Tibial nerve (tissue), 4 donors: ENCODE data around the gene SCRN1. TPM values are rescaled to one million over a fixed set of nuclear protein-coding genes. Genes with fewer than 3 reads are reported as not detected.

Experiments used
- DNase-seq, 2 donors: peaks; one replicate each; pipeline ENCODE4 v3.0.0-alpha.2; 2019; ENCODE audit warnings: low spot score in 2 of 2
- H3K27ac ChIP-seq, 4 donors: fragments of 200-600 bp; sonication (generic) in 3 of 4; one replicate each; pipeline ENCODE4 v1.5.1; 2017 to 2019; ENCODE audit warnings: mild to moderate bottlenecking in 1 of 4
- H3K27me3 ChIP-seq, 2 donors: fragments of 200-600 bp; sonication (generic) in 1 of 2; one replicate each; pipeline versions ENCODE4 v1.5.1 to v1.6.0; 2017 to 2019
- H3K36me3 ChIP-seq, 3 donors: fragments of 200-600 bp; sonication (generic); one replicate each; pipeline ENCODE4 v1.5.1; 2018 to 2019
- H3K4me1 ChIP-seq, 4 donors: fragments of 200-600 bp; sonication (generic) in 3 of 4; one replicate each; pipeline ENCODE4 v1.5.1; 2017 to 2019
- H3K4me3 ChIP-seq, 4 donors: fragments of 200-600 bp; sonication (generic) in 3 of 4; one replicate each; pipeline ENCODE4 v1.5.1; 2017 to 2019; ENCODE audit warnings: mild to moderate bottlenecking in 1 of 4, moderate library complexity in 1 of 4
- H3K9me3 ChIP-seq, 4 donors: fragments of 200-600 bp; sonication (generic) in 3 of 4; one replicate each; pipeline ENCODE4 v1.5.1; 2017 to 2019
- EP300 ChIP-seq, 2 donors: sonication (generic); formaldehyde crosslinking; IDR thresholded peaks; one replicate each; pipeline ENCODE4 v1.6.1; 2017; ENCODE audit warnings: antibody characterized with exemption in 2 of 2, mild to moderate bottlenecking in 1 of 2
- POLR2A ChIP-seq, 2 donors: fragments of 450-650 bp; IDR thresholded peaks; one replicate each; pipeline ENCODE4 v1.6.1; 2017; ENCODE audit warnings: antibody characterized with exemption in 2 of 2, mild to moderate bottlenecking in 2 of 2, moderate library complexity in 2 of 2
- WGBS, 2 donors: methylation state at CpG; one replicate each; pipeline ENCODE4 v1.1.5; 2018; 5-methylcytosine and 5-hydroxymethylcytosine counted together
- total RNA-seq, 4 donors: library from RNA; depleted of rRNA; stranded (reverse); fragments of >200 nt; gene quantifications; one replicate each; pipeline ENCODE4 v1.1.0, GENCODE V29; 2016
- TF ChIP-seq, protein P1 (sequence below), 5 experiments: fragments of 200-600 bp in 3 of 5; fragments of 450-650 bp in 2 of 5; sonication (generic) in 3 of 5; IDR thresholded peaks; one replicate each; pipeline ENCODE4 v1.5.1; 2016 to 2019; ENCODE audit warnings: antibody characterized with exemption in 5 of 5, mild to moderate bottlenecking in 3 of 5, moderate library complexity in 2 of 5

SCRN1 gene
- total RNA-seq, 4 donors from 2014 or later, result 65.1 to 161 (median 119) TPM

DNA sequence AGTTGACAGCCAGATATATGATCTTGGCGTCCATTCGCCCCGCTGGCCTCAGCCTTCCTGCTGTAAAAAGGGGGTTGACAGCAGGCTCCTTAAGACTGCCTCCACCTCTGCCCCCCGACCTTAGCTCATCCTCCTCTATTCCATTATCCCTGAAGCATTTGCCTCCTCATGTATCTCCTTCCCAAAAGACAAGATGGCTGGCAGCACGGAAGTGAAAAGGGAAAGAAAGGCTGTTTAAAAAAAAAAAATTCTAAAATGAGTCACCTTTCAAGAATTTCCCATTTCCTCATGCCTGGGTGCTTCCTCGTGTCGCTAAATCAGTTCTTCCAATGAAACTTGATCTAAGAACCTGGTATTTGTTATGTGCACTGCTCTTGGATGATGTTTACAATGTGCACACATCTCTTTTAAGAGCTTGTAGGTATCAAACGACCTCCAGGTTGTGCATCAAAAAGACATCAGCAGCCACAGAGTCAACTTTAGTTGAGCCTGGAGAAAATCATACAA, 1.7 kb downstream of the SCRN1 start:
- Histone ChIP-seq H3K27ac (peak overlapping the region; percentile 92 to 99 (median 98)), H3K4me3 (peak overlapping the region; percentile 71 to 96 (median 87)), H3K4me1 (peaks cover 0 to 24% (median 16%) of the 10 kb centered on the region in 4 donors), H3K36me3 (no peaks in the 10 kb centered on the region), H3K27me3 (no peaks in the 10 kb centered on the region), H3K9me3 (peaks cover 0 to 6% (median 2%) of the 10 kb centered on the region in 4 donors)
- 42 to 51% methylated on average over 8 of the region's 8 CpGs for WGBS, 2 donors
- TF ChIP-seq EP300 (IDR thresholded peaks at IDR 0.05) (no peak), POLR2A (IDR thresholded peaks at IDR 0.05) (peak in 1 of 2 donors; percentile 22)
- TF ChIP-seq, protein P1, sequence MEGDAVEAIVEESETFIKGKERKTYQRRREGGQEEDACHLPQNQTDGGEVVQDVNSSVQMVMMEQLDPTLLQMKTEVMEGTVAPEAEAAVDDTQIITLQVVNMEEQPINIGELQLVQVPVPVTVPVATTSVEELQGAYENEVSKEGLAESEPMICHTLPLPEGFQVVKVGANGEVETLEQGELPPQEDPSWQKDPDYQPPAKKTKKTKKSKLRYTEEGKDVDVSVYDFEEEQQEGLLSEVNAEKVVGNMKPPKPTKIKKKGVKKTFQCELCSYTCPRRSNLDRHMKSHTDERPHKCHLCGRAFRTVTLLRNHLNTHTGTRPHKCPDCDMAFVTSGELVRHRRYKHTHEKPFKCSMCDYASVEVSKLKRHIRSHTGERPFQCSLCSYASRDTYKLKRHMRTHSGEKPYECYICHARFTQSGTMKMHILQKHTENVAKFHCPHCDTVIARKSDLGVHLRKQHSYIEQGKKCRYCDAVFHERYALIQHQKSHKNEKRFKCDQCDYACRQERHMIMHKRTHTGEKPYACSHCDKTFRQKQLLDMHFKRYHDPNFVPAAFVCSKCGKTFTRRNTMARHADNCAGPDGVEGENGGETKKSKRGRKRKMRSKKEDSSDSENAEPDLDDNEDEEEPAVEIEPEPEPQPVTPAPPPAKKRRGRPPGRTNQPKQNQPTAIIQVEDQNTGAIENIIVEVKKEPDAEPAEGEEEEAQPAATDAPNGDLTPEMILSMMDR (IDR thresholded peaks at IDR 0.05), result no peak
- peak in 1 of 2 donors; percentile 9 for DNase-seq

DNA sequence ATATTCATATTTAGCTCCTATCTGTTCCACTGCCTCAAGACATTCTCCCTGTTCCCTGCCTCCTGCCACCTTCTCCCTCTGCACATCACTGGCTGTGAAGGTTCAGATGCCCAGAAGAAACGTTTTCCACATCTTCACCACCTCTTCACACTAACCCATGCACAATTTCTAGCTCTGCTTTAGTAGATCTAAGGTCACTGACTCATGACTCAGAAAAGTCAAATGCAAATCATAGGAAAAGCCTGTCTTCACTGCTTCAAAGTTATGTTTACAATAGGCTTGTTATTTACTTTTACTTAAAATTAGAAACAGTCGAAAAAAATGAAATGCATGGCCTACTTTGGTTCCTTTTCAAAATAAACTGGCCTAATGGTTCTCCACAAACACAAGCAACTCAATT, 2.5 kb downstream of the SCRN1 start:
- WGBS, 2 donors, result 29 to 31% methylated on average over 2 of the region's 2 CpGs
- Histone ChIP-seq H3K4me3 (no peak overlapping the region), H3K27me3 (no peaks in the 10 kb centered on the region), H3K27ac (peak overlapping the region; percentile 32 to 99 (median 98)), H3K9me3 (no peaks in the 10 kb centered on the region), H3K4me1 (peaks cover 0 to 24% (median 16%) of the 10 kb centered on the region in 4 donors), H3K36me3 (no peaks in the 10 kb centered on the region)
- DNase-seq, result no peak
- TF ChIP-seq, protein P1 (IDR thresholded peaks at IDR 0.05), result no peak
- TF ChIP-seq POLR2A (IDR thresholded peaks at IDR 0.05) (no peak), EP300 (IDR thresholded peaks at IDR 0.05) (no peak)

DNA sequence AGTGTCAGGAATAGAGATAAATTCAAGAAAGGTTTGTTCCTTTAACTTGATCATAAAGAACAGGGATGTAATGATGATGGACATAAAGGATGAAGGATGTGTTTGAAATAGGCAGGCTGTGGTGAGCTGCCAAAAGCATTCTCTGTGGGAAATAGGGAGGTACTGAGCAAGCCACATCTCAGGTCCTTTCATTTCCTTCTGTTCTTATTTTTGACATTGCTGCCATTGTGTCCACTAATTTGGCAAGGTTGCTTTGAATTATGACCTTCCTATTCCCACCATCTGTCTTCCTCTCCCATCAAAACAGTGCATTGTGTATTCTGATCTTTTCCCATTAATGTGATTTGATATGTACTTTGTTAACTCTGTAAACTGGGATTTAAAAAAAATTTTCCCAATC, 9.4 kb downstream of the SCRN1 start:
- peaks cover 0 to 31% (median 16%) of the 10 kb centered on the region in 4 donors for H3K4me1 ChIP-seq
- DNase-seq, result no peak

DNA sequence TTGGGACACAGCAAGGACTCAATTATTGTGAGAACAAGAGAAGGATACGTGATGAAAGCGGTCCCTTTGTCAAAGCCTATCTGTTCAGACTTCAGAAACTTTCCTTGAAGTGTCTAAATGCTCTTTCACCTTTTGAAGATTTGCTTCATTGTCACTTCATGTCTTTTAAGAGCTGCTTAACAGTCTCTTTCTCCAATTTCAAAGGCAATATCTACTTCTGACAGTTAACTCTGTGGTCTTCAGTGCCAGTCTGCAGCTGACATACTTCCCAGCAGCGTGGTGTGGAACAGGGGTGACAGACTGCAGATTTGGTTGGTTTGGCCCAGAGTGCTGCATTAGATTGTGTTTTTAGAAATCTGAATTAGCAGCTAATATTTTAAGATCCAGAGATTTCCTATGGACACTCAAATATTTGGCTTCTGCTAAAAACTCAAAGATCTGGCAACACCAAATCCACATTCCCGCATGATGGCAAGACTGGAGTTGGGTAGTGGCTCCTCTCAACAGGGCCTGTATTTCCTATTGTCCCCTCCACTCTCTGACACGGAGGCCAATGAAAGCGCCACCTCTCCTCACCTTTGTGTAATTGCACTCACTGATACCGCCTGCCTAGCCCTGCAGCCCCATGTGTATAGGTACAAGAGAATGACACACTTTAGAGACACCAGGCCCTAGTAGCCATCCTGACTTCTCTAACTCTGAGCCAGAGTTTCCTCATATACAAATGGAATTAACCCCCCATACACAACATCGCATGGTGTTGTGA, 11.5 kb downstream of the SCRN1 start:
- H3K4me3 ChIP-seq, result no peak overlapping the region
- TF ChIP-seq POLR2A (IDR thresholded peaks at IDR 0.05) (no peak), EP300 (IDR thresholded peaks at IDR 0.05) (no peak)
- TF ChIP-seq, protein P1 (IDR thresholded peaks at IDR 0.05), result no peak
- 85 to 86% methylated on average over 8 of the region's 8 CpGs for WGBS, 2 donors
- H3K27ac ChIP-seq, result peak overlapping the region in 2 of 4 donors; percentile 75 to 86
- H3K36me3 ChIP-seq, result no peaks in the 10 kb centered on the region
- H3K4me1 ChIP-seq, result peaks cover 0 to 37% (median 18%) of the 10 kb centered on the region in 4 donors
- H3K9me3 ChIP-seq, result no peaks in the 10 kb centered on the region
- H3K27me3 ChIP-seq, result no peaks in the 10 kb centered on the region
- no peak for DNase-seq

More for the DNA sequence above, 9.4 kb downstream of the SCRN1 start:
- Histone ChIP-seq H3K36me3 (no peaks in the 10 kb centered on the region), H3K27me3 (no peaks in the 10 kb centered on the region), H3K9me3 (no peaks in the 10 kb centered on the region), H3K4me3 (no peak overlapping the region), H3K27ac (no peak overlapping the region)
- TF ChIP-seq POLR2A (IDR thresholded peaks at IDR 0.05), result no peak
- TF ChIP-seq, protein P1 (IDR thresholded peaks at IDR 0.05), result no peak
- TF ChIP-seq EP300 (IDR thresholded peaks at IDR 0.05), result no peak
